Aorta (tissue), 5 donors: ENCODE measurements around the gene ITM2C. TPM values are rescaled to one million over a fixed set of nuclear protein-coding genes. Genes with fewer than 3 reads are reported as not detected.
A peak's percentile ranks its signal among the peaks of the same experiment; 100 is the strongest.

ENCODE experiments used
- ATAC-seq: fragments of 200-7000 bp; cut with Tn5 transposase; one replicate; pipeline ENCODE4 v1.9.1; 2022; ENCODE audit warnings: moderate library complexity; ENCODE audit not compliant: low FRiP score
- DNase-seq, 2 donors: peaks; one replicate each; pipeline ENCODE4 v3.0.0-alpha.2; 2020
- H3K27ac ChIP-seq, 2 donors: one replicate each; pipeline ENCODE4 v1.5.1; 2013; ENCODE audit warnings: low read length in 2 of 2, mild to moderate bottlenecking in 2 of 2, moderate library complexity in 2 of 2, control low read depth in 1 of 2, inconsistent platforms in 1 of 2, low read depth in 1 of 2
- H3K27me3 ChIP-seq, 2 donors: one replicate each; pipeline ENCODE4 v1.6.1; 2013; ENCODE audit warnings: control low read depth in 1 of 2, low read length in 1 of 2, mild to moderate bottlenecking in 1 of 2, moderate library complexity in 1 of 2; ENCODE audit not compliant: insufficient read depth in 2 of 2, control insufficient read depth in 1 of 2
- H3K36me3 ChIP-seq, 2 donors: one replicate each; pipeline ENCODE4 v1.6.1; 2013; ENCODE audit warnings: control low read depth in 1 of 2, low read length in 1 of 2, mild to moderate bottlenecking in 1 of 2; ENCODE audit not compliant: insufficient read depth in 2 of 2, control insufficient read depth in 1 of 2
- H3K4me1 ChIP-seq, 2 donors: one replicate each; pipeline ENCODE4 v1.6.1; 2013; ENCODE audit warnings: low read length in 2 of 2, control low read depth in 1 of 2, mild to moderate bottlenecking in 1 of 2, moderate library complexity in 1 of 2; ENCODE audit not compliant: insufficient read depth in 2 of 2, control insufficient read depth in 1 of 2
- H3K4me3 ChIP-seq, 2 donors: one replicate each; pipeline ENCODE4 v1.5.1; 2013; ENCODE audit warnings: low read length in 2 of 2, control low read depth in 1 of 2, mild to moderate bottlenecking in 1 of 2
- H3K9me3 ChIP-seq: one replicate; pipeline ENCODE4 v1.6.1; 2013; ENCODE audit warnings: mild to moderate bottlenecking, low read length; ENCODE audit not compliant: control insufficient read depth
- WGBS, 2 donors: extraction: QIAGEN DNeasy Blood & Tissue Kit; methylation state at CpG; one replicate each; pipeline ENCODE4 v1.1.7; 2013; 5-methylcytosine and 5-hydroxymethylcytosine counted together
- intact Hi-C, 2 donors: fragments of 100-400 bp; cut with DNase I; formaldehyde crosslinking; loops; one replicate each; pipeline versions ENCODE4 v1.14.2 to v1.15.0; 2022
- polyA plus RNA-seq, 2 donors: library from polyadenylated mRNA; stranded (reverse); fragments of 200-250 nt; gene quantifications; one replicate each; pipeline ENCODE4 v1.2.3, GENCODE V29; 2013
- total RNA-seq, 2 donors: library from RNA; stranded (reverse); fragmentation: NEBNext Ultra II Directional; extraction: Animal tissue kit (Norgen Biotek cat#: 25700); gene quantifications; one replicate each; pipeline ENCODE4 v1.2.1, GENCODE V29; 2021
- donor health status: healthy with polysubstance abuse.
- donor health status: Bipolar disorder and iron deficiency.
- donor health status: DM: no; HTN: no; CAD: no.
- donor health status: DM: no; HTN: no; CAD: no.
- donor health status: DM: yes; HTN: yes; CAD: no.

ITM2C gene
- total and polyA plus RNA-seq, 4 donors, result 59.6 to 117 (median 90.5) TPM

- Histone ChIP-seq H3K27me3 (no peaks in the 10 kb centered on the region), H3K36me3 (no peaks in the 10 kb centered on the region), H3K9me3 (no peaks in the 10 kb centered on the region), H3K4me1 (no peaks in the 10 kb centered on the region), H3K4me3 (no peak overlapping the region), H3K27ac (no peak overlapping the region)
- intact Hi-C loops, result no loop called here
- WGBS, 2 donors, result 88 to 92% methylated on average over 13 of the region's 13 CpGs
- no peak for ATAC-seq
- DNase-seq, result peak in 1 of 2 donors; percentile 51
Measured at GRCh38 chr2:230898016-230898712, 33.4 kb downstream of the ITM2C start.

- Histone ChIP-seq H3K9me3 (no peaks in the 10 kb centered on the region), H3K27ac (no peak overlapping the region), H3K36me3 (no peaks in the 10 kb centered on the region), H3K4me3 (no peak overlapping the region), H3K27me3 (no peaks in the 10 kb centered on the region), H3K4me1 (no peaks in the 10 kb centered on the region)
- DNase-seq, result peak in 1 of 2 donors; percentile 44
- intact Hi-C loops, result no loop called here
- WGBS, 2 donors, result 69 to 75% methylated on average over 8 of the region's 8 CpGs
- no peak for ATAC-seq
Measured at GRCh38 chr2:230898713-230899091, 34.0 kb downstream of the ITM2C start.

- H3K36me3 ChIP-seq, result no peaks in the 10 kb centered on the region
- H3K9me3 ChIP-seq, result no peaks in the 10 kb centered on the region
- H3K4me1 ChIP-seq, result no peaks in the 10 kb centered on the region
- WGBS, 2 donors, result 55 to 56% methylated on average over 5 of the region's 5 CpGs
- intact Hi-C loops, result no loop called here
- DNase-seq (peak in 1 of 2 donors; percentile 51), ATAC-seq (no peak)
- no peaks in the 10 kb centered on the region for H3K27me3 ChIP-seq
- H3K4me3 ChIP-seq, result no peak overlapping the region
- H3K27ac ChIP-seq, result no peak overlapping the region
Measured at GRCh38 chr2:230899287-230899686, 34.5 kb downstream of the ITM2C start.

- no peaks in the 10 kb centered on the region for H3K4me1 ChIP-seq
- no peaks in the 10 kb centered on the region for H3K36me3 ChIP-seq
- no peaks in the 10 kb centered on the region for H3K9me3 ChIP-seq
- WGBS, 2 donors, result 87 to 89% methylated on average over 4 of the region's 4 CpGs
- no peak overlapping the region for H3K4me3 ChIP-seq
- H3K27me3 ChIP-seq, result no peaks in the 10 kb centered on the region
- DNase-seq (peak in 1 of 2 donors; percentile 9), ATAC-seq (no peak)
- intact Hi-C loops, result loop anchor here in 1 of 2 donors (10.0 kb wide), 1 partner anchor 85 kb away; no protein-coding TSS in a partner anchor
- H3K27ac ChIP-seq, result no peak overlapping the region
Measured at GRCh38 chr2:230899786-230900185, 35.0 kb downstream of the ITM2C start.

GRCh38 chr2:230900336-230900995, 35.7 kb downstream of the ITM2C start:
- H3K36me3 ChIP-seq, result no peaks in the 10 kb centered on the region

GRCh38 chr2:230901006-230901405, 36.3 kb downstream of the ITM2C start:
- intact Hi-C loops, result loop anchor here in 1 of 2 donors (10.0 kb wide), 1 partner anchor 84 kb away; no protein-coding TSS in a partner anchor
- Histone ChIP-seq H3K9me3 (no peaks in the 10 kb centered on the region), H3K4me1 (no peaks in the 10 kb centered on the region), H3K36me3 (no peaks in the 10 kb centered on the region), H3K27me3 (no peaks in the 10 kb centered on the region), H3K27ac (no peak overlapping the region), H3K4me3 (no peak overlapping the region)
- ATAC-seq (no peak), DNase-seq (peak in 1 of 2 donors; percentile 9)
- WGBS, 2 donors, result 67 to 71% methylated on average over 5 of the region's 5 CpGs

More at GRCh38 chr2:230900336-230900995, 35.7 kb downstream of the ITM2C start:
- intact Hi-C loops, result loop anchor here in 1 of 2 donors (10.0 kb wide), 1 partner anchor 84 kb away; no protein-coding TSS in a partner anchor
- DNase-seq, result peak in 1 of 2 donors; percentile 50
- no peak overlapping the region for H3K27ac ChIP-seq
- ATAC-seq, result no peak
- no peak overlapping the region for H3K4me3 ChIP-seq
- WGBS, 2 donors, result 64 to 68% methylated on average over 10 of the region's 10 CpGs
- H3K4me1 ChIP-seq, result no peaks in the 10 kb centered on the region
- H3K27me3 ChIP-seq, result no peaks in the 10 kb centered on the region
- no peaks in the 10 kb centered on the region for H3K9me3 ChIP-seq

- no peak overlapping the region for H3K4me3 ChIP-seq
- no peaks in the 10 kb centered on the region for H3K9me3 ChIP-seq
- 42 to 48% methylated on average over 8 of the region's 8 CpGs for WGBS, 2 donors
- H3K27me3 ChIP-seq, result no peaks in the 10 kb centered on the region
- no peaks in the 10 kb centered on the region for H3K36me3 ChIP-seq
- DNase-seq, result peak in 1 of 2 donors; percentile 64
- H3K27ac ChIP-seq, result no peak overlapping the region
- no peaks in the 10 kb centered on the region for H3K4me1 ChIP-seq
- ATAC-seq, result no peak
- intact Hi-C loops, result loop anchor here in 1 of 2 donors (10.0 kb wide), 1 partner anchor 82 kb away; no protein-coding TSS in a partner anchor
Measured at GRCh38 chr2:230902180-230902899, 37.6 kb downstream of the ITM2C start.

- Histone ChIP-seq H3K4me1 (no peaks in the 10 kb centered on the region), H3K4me3 (no peak overlapping the region), H3K27me3 (no peaks in the 10 kb centered on the region), H3K27ac (no peak overlapping the region), H3K9me3 (no peaks in the 10 kb centered on the region), H3K36me3 (no peaks in the 10 kb centered on the region)
- ATAC-seq (no peak), DNase-seq (peak; percentile 9 to 50)
- WGBS, 2 donors, result 86 to 87% methylated on average over 19 of the region's 19 CpGs
- intact Hi-C loops, result loop anchor here in 1 of 2 donors (10.0 kb wide), 1 partner anchor 81 kb away; no protein-coding TSS in a partner anchor
Measured at GRCh38 chr2:230903231-230904150, 38.7 kb downstream of the ITM2C start.
